OCI-LY7 (cell line): Measurements from ENCODE around the gene TLL2. TPM values are rescaled to one million over a fixed set of nuclear protein-coding genes. Genes with fewer than 3 reads are reported as not detected.

Experiments used
- BruUV-seq: library from RNA; stranded (reverse); fragments of 400-500 nt; replicated peaks from 2 replicates; lab custom pipeline; 2021; lab: Mats Ljungman, UMichigan
- CTCF ChIA-PET: fragments of 300-600 bp; sonication (Branson Sonifier 250); formaldehyde crosslinking; loops from one replicate; lab custom pipeline; 2022; ENCODE audit warnings: antibody characterized with exemption; ENCODE audit not compliant: unreplicated experiment; lab: Charles Lee
- POLR2A ChIA-PET: fragments of 300-600 bp; sonication (Branson Sonifier 250); formaldehyde crosslinking; loops from one replicate; lab custom pipeline; 2022; ENCODE audit warnings: antibody characterized with exemption; lab: Charles Lee
- DNase-seq: peaks from one replicate; pipeline ENCODE4 v3.0.0-alpha.2; 2015; ENCODE audit warnings: low spot score
- H2AFZ ChIP-seq: fragments of 200-600 bp; sonication (generic), shearing (Covaris generic); 2 replicates; pipeline ENCODE4 v1.6.1; 2014; ENCODE audit warnings: mild to moderate bottlenecking, antibody characterized with exemption, low read length, moderate library complexity
- H3K27ac ChIP-seq: fragments of 200-600 bp; sonication (generic); 2 replicates; pipeline ENCODE4 v1.5.1; 2014; ENCODE audit warnings: mixed run types, low read depth, mild to moderate bottlenecking, moderate library complexity, low read length, inconsistent platforms; ENCODE audit not compliant: poor library complexity, severe bottlenecking
- H3K36me3 ChIP-seq: fragments of 200-600 bp; sonication (generic); 2 replicates; pipeline ENCODE4 v1.6.1; 2014; ENCODE audit warnings: mild to moderate bottlenecking, antibody characterized with exemption, low read length, moderate library complexity, mixed read lengths; ENCODE audit not compliant: insufficient read depth
- H3K4me1 ChIP-seq: fragments of 200-600 bp; sonication (generic); 2 replicates; pipeline ENCODE4 v1.5.1; 2014; ENCODE audit warnings: mild to moderate bottlenecking, low read length; ENCODE audit not compliant: insufficient read depth, poor library complexity, severe bottlenecking
- H3K4me2 ChIP-seq: fragments of 200-600 bp; sonication (generic); 2 replicates; pipeline ENCODE4 v1.6.1; 2014; ENCODE audit warnings: mild to moderate bottlenecking, low read length
- H3K4me3 ChIP-seq: fragments of 200-600 bp; sonication (generic); 2 replicates; pipeline ENCODE4 v1.5.1; 2014; ENCODE audit warnings: mild to moderate bottlenecking, low read depth, low read length; ENCODE audit not compliant: poor library complexity, severe bottlenecking
- H3K79me2 ChIP-seq: fragments of 200-600 bp; sonication (generic); 2 replicates; pipeline ENCODE4 v1.6.1; 2016; ENCODE audit warnings: low read depth, mild to moderate bottlenecking, low read length, moderate library complexity, mixed read lengths; ENCODE audit not compliant: insufficient read depth
- H3K9me2 ChIP-seq: fragments of 200-600 bp; sonication (generic); 2 replicates; pipeline ENCODE4 v1.6.1; 2016; ENCODE audit warnings: mild to moderate bottlenecking, low read length, mixed read lengths; ENCODE audit not compliant: insufficient read depth
- H3K9me3 ChIP-seq: fragments of 200-600 bp; sonication (generic); 2 replicates; pipeline ENCODE4 v1.6.1; 2014; ENCODE audit warnings: mild to moderate bottlenecking, mixed run types, low read length, mixed read lengths
- H4K20me1 ChIP-seq: fragments of 200-600 bp; sonication (generic); 2 replicates; pipeline ENCODE4 v1.6.1; 2014; ENCODE audit warnings: mild to moderate bottlenecking, antibody characterized with exemption, low read length, moderate library complexity, mixed read lengths; ENCODE audit not compliant: insufficient read depth
- EZH2phosphoT487 ChIP-seq: fragments of 200-600 bp; sonication (generic); IDR thresholded peaks from 2 replicates; pipeline ENCODE4 v1.6.1; 2018; ENCODE audit warnings: low read depth, borderline replicate concordance, mild to moderate bottlenecking, mixed run types, antibody characterized with exemption, low read length, moderate library complexity, mixed read lengths
- intact Hi-C: fragments of 100-400 bp; cut with micrococcal nuclease; formaldehyde crosslinking; loops from one replicate; pipeline ENCODE4 v1.10.0; 2022; ENCODE audit not compliant: unreplicated experiment
- total RNA-seq, 2 experiments: library from RNA; depleted of rRNA in 1 of 2; stranded (reverse); fragments of >200 nt in 1 of 2; shearing (Covaris generic) in 1 of 2; gene quantifications; 2 replicates each; pipeline ENCODE4 v1.2.3, GENCODE V29; 2014 to 2022
- TF ChIP-seq, protein P1 (sequence below): fragments of 200-600 bp; sonication (generic); conservative IDR thresholded peaks from 2 replicates; pipeline ENCODE4 v1.5.1; 2014; ENCODE audit warnings: mild to moderate bottlenecking, antibody characterized with exemption, low read length, moderate library complexity, mixed read lengths

Gene TLL2
- total RNA-seq, 2 experiments from 2014 or later = 0.97 to 1.1 TPM

DNA sequence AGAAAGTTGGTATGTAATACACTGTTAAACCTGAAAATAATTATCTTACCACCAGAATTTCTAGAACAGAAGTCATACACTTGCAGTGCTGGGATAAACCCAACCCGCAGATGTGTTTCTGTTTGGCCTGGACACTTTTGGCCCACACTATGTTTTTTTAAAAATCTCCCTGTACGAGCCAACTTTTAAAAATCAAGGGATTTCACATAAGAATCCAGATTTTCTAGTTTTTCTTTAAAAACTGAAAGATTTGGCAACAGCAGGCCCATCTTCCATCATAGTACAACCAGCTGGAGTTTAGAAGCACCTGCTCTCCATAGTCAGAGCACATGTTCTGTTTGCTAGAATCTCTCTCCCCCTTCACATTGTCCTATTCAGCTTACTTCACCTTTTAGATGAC lies 74.0 kb downstream of the TLL2 start:
- Histone ChIP-seq H2AFZ (no peak overlapping the region), H3K9me3 (peaks cover 5% of the 10 kb centered on the region; the same call in 1 of the 2 replicates), H3K36me3 (no peaks in the 10 kb centered on the region), H3K9me2 (no peaks in the 10 kb centered on the region), H3K4me3 (no peak overlapping the region), H3K79me2 (no peaks in the 10 kb centered on the region), H3K27ac (no peak overlapping the region), H3K4me2 (no peak overlapping the region), H3K4me1 (no peaks in the 10 kb centered on the region), H4K20me1 (no peaks in the 10 kb centered on the region)
- no TSS peak for BruUV-seq
- intact Hi-C loops = no loop called here
- POLR2A ChIA-PET = no interaction called here
- TF ChIP-seq EZH2phosphoT487 = no peak
- TF ChIP-seq, protein P1, sequence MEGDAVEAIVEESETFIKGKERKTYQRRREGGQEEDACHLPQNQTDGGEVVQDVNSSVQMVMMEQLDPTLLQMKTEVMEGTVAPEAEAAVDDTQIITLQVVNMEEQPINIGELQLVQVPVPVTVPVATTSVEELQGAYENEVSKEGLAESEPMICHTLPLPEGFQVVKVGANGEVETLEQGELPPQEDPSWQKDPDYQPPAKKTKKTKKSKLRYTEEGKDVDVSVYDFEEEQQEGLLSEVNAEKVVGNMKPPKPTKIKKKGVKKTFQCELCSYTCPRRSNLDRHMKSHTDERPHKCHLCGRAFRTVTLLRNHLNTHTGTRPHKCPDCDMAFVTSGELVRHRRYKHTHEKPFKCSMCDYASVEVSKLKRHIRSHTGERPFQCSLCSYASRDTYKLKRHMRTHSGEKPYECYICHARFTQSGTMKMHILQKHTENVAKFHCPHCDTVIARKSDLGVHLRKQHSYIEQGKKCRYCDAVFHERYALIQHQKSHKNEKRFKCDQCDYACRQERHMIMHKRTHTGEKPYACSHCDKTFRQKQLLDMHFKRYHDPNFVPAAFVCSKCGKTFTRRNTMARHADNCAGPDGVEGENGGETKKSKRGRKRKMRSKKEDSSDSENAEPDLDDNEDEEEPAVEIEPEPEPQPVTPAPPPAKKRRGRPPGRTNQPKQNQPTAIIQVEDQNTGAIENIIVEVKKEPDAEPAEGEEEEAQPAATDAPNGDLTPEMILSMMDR = no peak
- CTCF ChIA-PET = no interaction called here
- no peak for DNase-seq

DNA sequence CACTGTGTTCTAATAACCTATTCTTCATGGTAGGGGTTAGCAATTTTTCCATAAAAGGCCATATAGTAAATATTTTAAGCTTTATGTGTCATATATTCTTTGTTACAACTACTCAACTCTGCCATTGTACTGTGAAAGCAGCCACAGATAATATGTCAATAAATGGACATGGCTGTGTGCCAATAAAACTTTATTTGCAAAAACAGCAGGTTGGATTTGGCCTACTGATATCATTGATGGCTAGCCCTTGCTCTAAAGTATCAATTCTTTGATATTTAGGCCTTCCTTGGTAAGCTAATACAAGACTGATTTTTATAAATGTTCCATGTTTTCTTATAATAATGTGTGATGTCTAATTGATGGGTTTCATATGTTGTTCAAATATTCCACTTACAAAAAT lies 77.7 kb downstream of the TLL2 start:
- Histone ChIP-seq H3K36me3 (no peaks in the 10 kb centered on the region), H3K4me3 (no peak overlapping the region), H3K4me1 (no peaks in the 10 kb centered on the region), H2AFZ (no peak overlapping the region), H3K27ac (no peak overlapping the region), H4K20me1 (no peaks in the 10 kb centered on the region), H3K79me2 (no peaks in the 10 kb centered on the region), H3K9me2 (no peaks in the 10 kb centered on the region), H3K4me2 (no peak overlapping the region), H3K9me3 (peaks cover 5% of the 10 kb centered on the region; the same call in 1 of the 2 replicates)
- intact Hi-C loops = no loop called here
- CTCF ChIA-PET = no interaction called here
- BruUV-seq = no TSS peak
- TF ChIP-seq EZH2phosphoT487 = no peak
- TF ChIP-seq, protein P1 = no peak
- POLR2A ChIA-PET = interaction anchor here (0.9 kb wide), 1 partner anchor 9 kb away, joined by 4 read pairs; no protein-coding TSS in a partner anchor
- DNase-seq = no peak

DNA sequence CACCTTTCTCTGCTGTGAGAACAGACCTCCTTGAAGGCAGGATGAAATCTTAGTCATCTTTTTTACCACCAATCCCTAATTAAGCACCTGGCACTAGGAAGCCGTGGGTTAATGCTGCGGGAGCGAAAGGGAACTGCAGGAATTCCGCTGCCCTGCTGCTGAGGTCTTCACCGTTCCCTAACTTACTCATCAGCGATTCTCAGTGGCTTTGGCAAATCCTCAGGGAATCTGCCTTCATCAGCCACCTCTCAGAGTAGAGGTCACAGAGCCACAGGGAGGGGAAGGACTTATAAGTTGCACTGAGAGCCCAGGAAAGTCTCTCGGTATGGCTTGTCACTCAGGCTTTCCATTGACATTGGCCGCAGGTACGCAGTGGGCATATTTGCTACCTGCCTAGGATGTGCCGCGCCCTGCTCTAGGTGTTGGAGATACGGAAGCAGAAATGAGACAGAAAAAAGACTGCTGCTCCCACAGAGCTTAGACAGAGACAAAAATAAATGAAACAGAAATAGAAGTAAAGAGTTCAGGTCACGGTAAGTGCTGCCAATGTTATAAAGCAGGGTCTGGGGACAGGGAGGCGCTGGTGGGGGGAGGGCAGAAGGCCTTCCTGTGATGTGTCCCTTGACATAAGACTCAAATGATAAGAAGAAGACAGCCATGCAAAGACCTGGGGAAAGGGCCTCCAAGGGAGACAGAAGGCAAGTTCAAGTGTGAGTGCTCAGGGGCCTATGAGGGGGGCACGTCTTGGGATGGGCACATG lies 82.3 kb downstream of the TLL2 start:
- no peaks in the 10 kb centered on the region for H3K79me2 ChIP-seq
- no peak overlapping the region for H3K4me2 ChIP-seq
- peaks cover 5% of the 10 kb centered on the region; the same call in 1 of the 2 replicates for H3K9me3 ChIP-seq
- no peak overlapping the region for H3K27ac ChIP-seq
- no peaks in the 10 kb centered on the region for H3K4me1 ChIP-seq
- H3K4me3 ChIP-seq = no peak overlapping the region
- no peaks in the 10 kb centered on the region for H4K20me1 ChIP-seq
- POLR2A ChIA-PET = interaction anchor here (1.1 kb wide), 1 partner anchor 15 kb away, joined by 3 read pairs; no protein-coding TSS in a partner anchor
- no peaks in the 10 kb centered on the region for H3K9me2 ChIP-seq
- CTCF ChIA-PET = no interaction called here
- no peaks in the 10 kb centered on the region for H3K36me3 ChIP-seq
- DNase-seq = no peak
- TF ChIP-seq EZH2phosphoT487 = no peak
- TF ChIP-seq, protein P1 = no peak
- BruUV-seq = no TSS peak
- no peak overlapping the region for H2AFZ ChIP-seq
- intact Hi-C loops = no loop called here
